LHCN-M2 (cell line): ENCODE data around the gene SMOC2. TPM values are rescaled to one million over a fixed set of nuclear protein-coding genes. Genes with fewer than 3 reads are reported as not detected.

Experiments used
- DNase-seq: peaks from one replicate; pipeline ENCODE4 v3.0.0-alpha.2; 2012; ENCODE audit warnings: low read depth
- total RNA-seq: library from RNA; depleted of rRNA; stranded (reverse); fragments of >200 nt; gene quantifications from 2 replicates; pipeline ENCODE4 v1.2.3, GENCODE V29; 2014

The SMOC2 gene
- total RNA-seq, 1 experiment from 2014 or later, result not detected

- no peak for DNase-seq
Observed at GRCh38 chr6:168516944-168517741, 76.2 kb downstream of the SMOC2 start.

DNA sequence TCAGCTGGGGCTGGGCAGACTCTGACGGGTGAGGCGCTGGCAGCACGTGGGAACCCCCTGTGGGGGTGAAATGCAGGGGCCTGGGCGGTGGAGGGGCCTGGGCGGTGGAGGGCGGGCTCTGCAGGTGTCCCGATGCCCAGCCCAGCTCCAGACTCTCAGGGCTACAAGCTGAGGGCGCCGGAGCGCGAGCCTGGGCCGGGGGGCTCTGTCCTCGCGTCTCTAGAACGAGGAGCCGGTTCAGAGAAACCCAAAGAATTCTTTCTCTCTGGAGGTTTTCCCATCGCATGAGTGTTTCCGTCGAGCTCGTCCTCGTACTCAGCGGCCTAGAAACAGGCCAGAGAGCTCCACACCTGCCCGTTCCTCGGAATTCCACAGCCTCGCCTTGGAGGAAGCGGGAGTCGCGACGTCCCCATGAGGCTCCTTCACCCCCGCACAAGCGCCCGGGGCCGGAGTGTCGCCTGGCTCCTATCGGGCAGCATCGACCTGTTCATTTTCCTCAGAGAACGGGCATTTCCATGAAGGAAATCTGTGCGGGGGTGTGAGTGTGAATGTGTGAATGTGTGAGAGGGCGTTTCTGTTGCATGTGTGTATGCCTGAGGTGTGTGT lies 76.9 kb downstream of the SMOC2 start:
- no peak for DNase-seq

DNA sequence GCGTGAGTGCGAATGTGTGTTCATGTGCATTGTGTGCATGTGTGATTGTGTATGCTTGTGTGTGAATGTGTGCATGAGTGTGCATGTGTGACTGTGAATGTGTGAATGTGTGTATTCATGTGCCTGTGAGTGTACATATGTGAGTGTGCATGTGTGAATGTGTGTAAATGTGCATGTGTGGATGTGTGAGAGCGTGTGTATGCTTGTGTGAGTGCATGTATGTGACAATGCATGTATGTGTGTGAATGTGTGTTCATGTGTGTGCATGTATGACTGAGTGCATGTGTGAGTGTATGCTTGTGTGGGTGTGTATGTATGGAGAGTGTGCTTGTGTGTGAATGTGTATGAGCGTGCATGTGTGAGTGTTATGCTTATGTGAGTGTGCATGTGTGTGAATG lies 77.4 kb downstream of the SMOC2 start:
- DNase-seq, result no peak

DNA sequence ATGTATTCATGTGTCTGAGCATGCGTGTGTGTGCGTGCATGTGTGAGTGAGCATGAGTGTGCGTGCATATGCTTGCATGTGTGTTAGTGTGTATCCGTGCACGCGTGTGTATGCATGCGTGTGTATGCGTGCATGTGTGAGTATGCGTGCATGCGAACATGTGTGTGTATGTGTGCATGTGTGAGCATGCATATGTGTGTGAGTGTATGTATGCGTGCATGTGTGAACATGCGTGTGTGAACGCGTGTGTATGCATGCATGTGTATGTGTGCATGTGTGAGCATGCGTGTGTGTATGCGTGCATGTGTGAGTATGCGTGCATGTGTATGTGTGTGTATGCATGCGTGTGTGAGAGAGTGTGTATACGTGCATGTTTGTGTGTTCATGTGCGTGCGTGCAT lies 77.9 kb downstream of the SMOC2 start:
- no peak for DNase-seq

- DNase-seq, result no peak
Observed at GRCh38 chr6:168520233-168520632, 79.2 kb downstream of the SMOC2 start.

- DNase-seq, result no peak
Observed at GRCh38 chr6:168524571-168525001, 83.6 kb downstream of the SMOC2 start.

GRCh38 chr6:168525114-168525513 lies 84.1 kb downstream of the SMOC2 start:
- DNase-seq, result no peak

DNA sequence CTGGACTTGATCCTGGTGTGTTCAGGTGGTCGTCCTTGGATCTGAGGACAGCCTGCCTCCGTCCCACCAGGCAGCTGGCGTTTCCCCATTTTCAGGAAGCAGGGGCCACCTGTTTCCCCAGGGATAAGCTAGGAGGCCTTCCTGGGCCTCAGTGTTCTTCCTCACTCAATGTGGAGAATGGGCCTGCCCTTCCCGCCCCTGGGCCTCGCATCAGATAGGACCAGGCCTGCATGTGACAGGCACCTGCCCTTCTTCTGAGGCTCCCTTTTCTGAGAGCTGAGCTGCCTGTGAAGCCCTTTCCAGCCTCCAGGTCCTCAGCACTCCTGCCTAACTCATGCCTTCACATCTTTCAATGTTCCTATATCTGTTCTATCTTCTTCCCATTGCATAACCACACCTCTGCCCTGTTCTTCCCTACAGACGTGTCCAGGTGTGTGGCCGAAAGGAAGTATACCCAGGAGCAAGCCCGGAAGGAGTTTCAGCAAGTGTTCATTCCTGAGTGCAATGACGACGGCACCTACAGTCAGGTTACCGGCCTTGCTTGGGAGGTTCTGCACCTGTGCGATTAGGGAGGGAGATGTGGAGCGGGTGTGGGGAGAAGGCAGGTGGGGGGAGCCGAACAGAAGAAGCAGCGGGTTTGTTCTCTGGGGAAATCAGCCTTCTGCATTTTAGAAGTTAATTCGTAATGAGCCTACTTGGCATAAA lies 85.1 kb downstream of the SMOC2 start:
- DNase-seq, result no peak

- DNase-seq, result no peak
Observed at GRCh38 chr6:168526841-168527281, 85.9 kb downstream of the SMOC2 start.

DNA sequence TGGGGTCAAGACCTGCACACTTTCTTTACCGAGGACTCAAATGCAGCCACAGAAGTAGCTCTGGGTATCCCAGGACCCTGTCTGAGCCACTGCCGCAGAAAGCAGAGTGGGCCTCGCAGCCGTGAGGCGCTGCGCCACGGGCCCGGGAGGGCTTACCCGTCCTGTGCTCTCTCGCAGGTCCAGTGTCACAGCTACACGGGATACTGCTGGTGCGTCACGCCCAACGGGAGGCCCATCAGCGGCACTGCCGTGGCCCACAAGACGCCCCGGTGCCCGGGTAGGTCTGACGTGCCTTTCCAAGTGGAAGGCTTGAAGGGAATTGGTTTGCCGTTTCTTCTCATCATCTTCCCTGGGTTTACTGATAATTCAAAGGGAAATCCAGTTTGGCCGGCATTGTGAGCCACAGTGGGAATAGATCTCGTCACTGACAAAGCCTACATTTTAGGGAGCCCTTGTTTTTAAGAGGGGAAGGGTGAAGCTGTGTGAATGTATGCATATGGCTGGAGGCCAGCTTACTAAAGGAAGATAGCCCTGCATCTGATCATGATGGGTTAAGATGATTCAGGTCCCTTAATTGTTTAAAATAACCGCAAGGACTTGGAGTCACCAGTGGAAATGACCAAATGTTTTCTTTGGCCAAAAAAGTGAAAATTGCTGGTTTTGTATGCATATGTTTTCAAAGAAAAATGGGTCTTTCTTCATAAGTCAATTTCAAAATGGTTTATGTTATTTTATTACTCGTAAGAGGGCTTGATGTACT lies 86.6 kb downstream of the SMOC2 start:
- DNase-seq, result no peak

- no peak for DNase-seq
Observed at GRCh38 chr6:168528474-168529095, 87.6 kb downstream of the SMOC2 start.

DNA sequence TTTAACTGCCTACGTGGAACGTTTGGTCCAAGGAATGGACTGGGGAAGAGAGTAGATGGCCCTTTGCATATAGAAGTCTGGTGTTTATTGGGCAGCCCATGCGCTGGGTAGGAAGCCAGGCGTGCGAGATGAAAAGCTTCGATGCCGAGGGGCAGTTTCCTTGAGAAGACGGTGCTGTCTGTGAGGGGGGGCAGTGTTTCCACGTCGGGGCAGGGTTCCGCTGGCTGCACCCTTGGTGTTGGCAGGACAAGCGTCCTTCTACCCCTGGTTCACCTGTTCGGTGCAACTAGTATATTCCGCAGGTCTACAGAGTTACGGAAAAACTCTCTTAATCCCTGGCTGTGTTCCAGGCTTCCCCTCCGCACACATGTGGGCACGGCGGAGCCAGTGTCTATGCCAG lies 88.2 kb downstream of the SMOC2 start:
- DNase-seq, result no peak

- DNase-seq, result no peak
Observed at GRCh38 chr6:168530653-168531071, 89.7 kb downstream of the SMOC2 start.

DNA sequence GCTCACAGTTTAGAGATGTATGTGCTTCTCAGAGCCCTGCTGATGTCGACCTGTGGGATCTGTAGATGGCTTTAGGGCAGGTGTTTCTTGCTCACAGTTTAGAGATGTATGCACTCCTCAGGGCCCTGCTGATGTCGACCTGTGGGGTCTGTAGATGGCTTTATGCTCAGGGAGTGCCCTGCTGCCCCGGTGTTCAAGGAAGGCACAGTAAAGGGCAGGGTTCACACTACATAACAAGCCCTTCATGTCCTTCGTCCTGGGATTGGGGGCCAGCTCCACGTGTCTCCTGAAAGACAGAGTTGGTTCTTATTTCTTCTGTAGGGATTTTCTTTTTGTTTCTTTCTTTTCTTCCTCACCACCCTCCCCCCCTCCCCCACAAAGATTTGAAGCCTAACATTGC lies 91.1 kb downstream of the SMOC2 start:
- no peak for DNase-seq

GRCh38 chr6:168533414-168533813 lies 92.4 kb downstream of the SMOC2 start:
- DNase-seq, result no peak

- no peak for DNase-seq
Observed at GRCh38 chr6:168534265-168534664, 93.3 kb downstream of the SMOC2 start.

DNA sequence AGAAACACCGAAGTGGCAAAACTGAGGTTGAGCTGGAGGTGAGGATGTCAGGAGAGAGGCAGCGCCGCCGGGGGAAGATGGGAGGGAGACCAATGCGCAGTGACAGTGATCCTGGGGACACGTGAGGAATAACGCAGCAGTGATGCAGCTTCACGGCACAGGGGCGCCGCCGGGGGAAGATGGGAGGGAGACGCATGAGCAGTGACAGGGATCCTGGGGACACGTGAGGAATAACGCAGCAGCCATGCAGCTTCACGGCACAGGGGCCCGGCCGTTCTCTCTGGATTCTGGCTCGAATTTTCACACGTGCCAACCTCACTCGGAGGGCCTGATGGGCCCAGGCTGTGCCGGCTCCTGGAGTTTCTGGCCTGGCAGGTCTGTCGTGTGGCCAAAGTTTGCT lies 94.7 kb downstream of the SMOC2 start:
- DNase-seq, result no peak

DNA sequence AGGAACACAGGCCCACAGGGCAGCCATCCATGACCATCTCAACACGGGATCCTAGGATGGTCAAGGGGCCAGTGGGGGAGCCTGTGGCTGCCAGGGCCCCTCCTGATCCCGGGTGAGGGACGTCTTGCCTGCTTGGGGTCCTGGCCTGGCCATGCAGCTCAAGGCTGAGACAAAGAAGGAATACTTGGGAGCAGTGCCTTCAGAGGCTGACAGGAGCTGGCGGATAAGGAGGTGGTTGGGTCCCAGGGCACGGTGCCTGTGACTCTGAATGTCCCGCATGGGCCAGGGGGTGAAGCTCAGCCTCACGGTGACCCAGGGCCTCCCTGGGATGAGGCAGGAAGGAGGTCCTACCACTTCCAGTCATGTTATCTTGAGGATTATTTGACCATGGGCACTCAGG lies 95.2 kb downstream of the SMOC2 start:
- DNase-seq, result no peak

GRCh38 chr6:168536665-168537539 lies 95.9 kb downstream of the SMOC2 start:
- DNase-seq, result no peak

GRCh38 chr6:168537540-168537884 lies 96.5 kb downstream of the SMOC2 start:
- no peak for DNase-seq
